T follicular helper cell (primary cell): Measurements from ENCODE around the gene TNFRSF12A.

ENCODE experiments used
- DNase-seq: peaks from one replicate; pipeline ENCODE4 v3.0.0-alpha.2; 2020; ENCODE audit warnings: low read depth

Gene TNFRSF12A

DNA sequence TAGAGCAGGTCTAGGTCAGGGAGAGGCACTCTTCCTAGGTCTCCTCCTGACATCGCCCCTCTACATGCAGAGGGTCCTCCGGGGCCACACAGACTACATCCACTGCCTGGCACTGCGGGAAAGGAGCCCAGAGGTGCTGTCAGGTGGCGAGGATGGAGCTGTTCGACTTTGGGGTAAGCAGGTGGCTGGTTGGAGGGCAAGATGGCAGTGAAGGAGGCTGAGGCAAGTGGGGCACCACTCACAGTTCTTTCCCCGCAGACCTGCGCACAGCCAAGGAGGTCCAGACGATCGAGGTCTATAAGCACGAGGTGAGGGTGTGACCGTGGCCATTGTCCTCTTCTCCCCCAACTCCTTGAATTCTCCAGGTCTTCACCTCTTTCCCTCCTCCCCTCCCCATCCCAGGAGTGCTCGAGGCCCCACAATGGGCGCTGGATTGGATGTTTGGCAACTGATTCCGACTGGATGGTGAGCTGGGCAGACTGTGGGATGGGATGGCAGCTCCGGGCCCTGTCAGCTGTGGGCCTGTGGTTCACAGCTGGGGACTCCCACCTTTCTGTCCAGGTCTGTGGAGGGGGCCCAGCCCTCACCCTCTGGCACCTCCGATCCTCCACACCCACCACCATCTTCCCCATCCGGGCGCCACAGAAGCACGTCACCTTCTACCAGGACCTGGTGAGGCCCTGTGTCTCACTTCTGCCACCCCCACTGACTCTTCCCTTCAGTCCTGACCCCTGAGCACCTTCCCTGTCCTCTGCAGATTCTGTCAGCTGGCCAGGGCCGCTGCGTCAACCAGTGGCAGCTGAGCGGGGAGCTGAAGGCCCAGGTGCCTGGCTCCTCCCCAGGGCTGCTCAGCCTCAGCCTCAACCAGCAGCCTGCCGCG, 6.7 kb downstream of the TNFRSF12A start:
- no peak for DNase-seq

DNA sequence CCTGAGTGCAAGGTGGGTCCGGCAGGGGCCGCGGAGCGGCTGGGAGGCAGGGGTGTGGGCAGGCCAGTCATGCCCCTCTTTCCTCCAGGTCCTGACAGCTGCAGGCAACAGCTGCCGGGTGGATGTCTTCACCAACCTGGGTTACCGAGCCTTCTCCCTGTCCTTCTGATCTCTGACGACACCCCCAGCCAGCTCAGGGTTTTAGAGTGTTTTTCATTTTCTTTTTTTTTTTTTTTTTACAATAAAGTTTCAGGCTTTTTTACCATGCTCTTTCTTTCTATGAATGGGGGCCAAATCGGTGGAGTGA, 7.3 kb downstream of the TNFRSF12A start:
- no peak for DNase-seq

DNA sequence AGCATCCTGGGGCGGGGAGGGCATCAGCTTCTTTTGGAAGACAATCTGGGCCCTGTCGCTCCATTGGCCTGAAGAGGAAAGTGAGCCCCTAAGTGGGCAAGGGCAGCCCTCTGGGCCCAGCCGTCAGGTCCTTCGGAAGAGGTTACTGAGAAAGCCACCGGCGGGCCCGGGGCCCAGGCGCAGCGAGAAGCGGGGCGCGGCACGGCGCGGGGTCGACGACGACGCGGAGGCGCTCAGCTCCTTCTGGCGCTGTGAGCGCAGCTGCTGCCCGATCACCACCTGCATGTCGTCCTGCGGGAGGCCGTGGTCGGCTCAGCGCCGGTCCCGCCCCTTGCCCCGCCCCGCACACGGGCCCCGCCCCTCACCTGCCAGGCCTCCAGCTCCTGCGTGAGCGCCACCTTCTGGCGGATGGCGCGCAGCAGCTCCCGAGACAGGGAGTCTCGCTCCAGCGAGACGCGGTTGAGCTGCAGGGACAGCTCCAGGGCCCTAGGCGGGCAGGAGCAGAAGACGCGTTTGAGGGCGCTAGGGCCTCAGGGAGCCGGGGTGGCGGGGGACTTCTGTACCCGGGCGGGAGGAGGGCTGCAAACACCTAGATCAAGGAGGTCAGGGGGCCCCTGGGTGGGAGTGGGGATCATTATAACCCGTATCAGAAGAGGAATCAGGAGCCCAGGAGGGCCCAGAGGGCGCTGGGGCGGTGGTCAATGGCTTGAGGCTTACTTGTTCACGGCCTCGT, 8.0 kb downstream of the TNFRSF12A start:
- DNase-seq = peak; percentile 82

DNA sequence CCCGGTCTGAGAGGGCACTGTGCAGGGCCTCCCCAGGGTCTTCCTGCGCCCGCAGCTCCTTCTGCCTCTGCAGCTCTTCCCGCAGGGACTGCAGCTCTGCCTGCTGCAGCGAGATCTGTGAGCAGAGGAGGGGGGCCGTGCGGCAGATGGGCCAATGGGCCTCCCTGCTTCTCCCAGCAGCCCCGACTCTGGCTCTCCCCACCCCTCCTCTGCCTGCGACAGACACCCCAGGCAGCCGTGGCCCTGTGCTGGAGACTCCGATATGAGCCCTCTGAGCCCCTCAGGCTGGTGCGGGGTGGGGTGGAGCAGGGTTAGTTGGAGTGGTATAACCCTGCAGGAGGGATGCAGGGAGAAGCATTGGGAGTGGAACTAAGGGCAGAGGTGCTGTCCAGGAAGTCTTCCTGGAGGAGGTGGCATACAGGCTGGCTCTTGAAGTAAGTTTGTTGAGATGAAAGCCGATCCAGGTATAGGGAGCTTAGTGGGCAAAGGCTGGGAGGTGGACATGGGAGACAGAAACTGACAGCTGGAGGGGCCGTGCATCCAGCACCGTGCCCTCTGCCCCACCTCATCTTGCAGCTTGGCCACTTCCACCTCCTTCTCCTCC, 8.7 kb downstream of the TNFRSF12A start:
- DNase-seq = no peak

GRCh38 chr16:3029491-3030221, 9.5 kb downstream of the TNFRSF12A start:
- no peak for DNase-seq

DNA sequence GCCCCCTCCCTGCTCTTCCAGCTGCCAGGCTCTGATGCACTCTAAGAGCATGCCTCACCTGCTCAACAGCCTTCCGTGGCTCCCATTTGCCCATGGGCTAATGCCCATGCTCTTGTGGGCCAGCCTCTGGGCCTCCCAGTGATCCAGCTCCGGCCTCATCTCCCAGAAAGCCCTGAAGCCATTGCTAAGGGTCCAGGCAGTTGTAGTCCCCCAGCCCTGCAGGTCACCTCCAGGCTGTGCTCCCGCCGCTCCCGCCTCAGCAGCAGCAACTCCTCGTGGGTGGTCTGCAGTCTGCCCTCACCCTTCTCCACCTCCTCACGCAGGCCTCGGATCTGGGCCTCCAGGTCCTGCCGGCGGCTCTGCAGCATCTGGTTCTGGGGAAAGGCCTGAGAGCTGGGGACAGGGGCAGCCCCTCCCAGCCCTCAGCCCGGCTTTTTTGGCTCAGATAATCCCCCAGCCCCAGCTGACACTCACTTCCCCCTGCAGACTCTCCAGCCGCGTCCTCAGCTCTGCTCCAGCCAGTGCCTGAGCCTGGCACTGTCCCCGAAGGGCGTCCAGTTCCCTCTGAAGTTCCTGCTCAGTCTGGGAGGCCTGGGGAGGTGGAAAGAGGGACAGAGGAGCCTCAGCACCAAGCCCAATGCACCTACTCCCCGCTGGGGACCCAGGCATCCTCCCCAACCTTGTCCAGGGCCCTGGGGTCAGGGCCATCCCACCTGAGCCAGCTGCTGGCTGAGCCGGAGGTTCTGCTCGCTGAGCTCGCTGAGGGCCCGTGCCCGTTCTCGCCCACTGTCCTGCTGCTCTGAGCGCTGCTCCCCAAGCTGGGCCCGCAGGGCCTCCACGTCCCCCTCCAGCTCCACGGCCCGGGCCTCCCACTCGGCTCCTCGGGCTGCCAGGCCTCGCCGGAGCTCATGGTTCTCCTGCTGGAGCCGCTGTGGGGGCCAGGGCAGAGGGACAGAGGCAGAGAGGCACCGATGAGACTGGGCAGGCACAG, 10.3 kb downstream of the TNFRSF12A start:
- DNase-seq = no peak

DNA sequence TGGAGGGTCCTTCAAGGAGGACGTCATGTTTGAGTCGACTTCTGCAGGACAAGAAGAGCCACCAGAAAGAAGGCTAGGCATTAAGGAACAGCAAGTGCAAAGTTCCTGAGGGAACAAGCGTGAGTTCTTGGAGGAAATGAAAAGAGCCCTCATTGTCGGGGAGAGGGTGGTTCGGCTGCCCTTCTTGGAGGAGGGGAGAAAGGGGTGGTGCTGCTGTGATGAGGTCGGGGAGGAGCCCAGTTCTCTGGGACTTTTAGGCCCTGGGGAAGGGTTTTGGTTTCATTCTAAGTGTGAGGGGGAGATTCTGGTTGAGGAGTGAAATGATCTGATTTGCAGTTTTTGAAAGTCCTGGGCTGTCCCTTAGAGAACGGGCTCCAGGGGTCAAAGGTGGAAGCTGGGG, 12.5 kb downstream of the TNFRSF12A start:
- no peak for DNase-seq

GRCh38 chr16:3035289-3035971, 15.3 kb downstream of the TNFRSF12A start:
- no peak for DNase-seq

- no peak for DNase-seq
Measured at GRCh38 chr16:3035972-3036725, 16.0 kb downstream of the TNFRSF12A start.

DNA sequence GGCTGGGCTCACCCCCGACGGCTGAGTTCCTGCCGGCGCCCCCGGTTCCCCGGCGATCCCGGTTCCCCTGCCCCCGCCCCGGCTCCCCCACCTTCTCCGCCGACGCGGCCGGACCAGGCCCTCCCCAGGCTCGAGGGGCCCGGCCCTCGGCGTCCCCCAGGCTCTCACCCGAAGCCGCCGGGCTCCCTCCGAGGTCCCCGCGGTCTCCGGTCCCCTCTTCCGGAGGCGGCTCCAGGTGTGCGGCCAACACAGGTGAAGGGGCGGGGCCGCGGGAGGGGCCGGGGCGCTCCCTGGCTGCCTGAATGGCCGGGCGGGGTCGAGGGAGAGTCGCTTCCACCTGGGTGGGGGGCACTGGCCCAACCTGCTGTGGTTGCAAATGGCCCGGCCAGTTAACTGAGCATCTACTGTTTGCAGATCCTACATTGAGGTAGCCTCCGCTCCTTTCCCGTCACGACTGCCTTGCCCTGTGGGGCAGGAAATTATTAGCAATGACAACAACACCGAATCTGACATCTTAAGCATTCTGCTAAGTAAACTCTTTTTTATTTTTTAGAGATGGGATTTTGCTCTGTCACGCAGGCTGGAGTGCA, 16.7 kb downstream of the TNFRSF12A start, which contains the start of gene BICDL2:
Gene BICDL2, minus strand, starts transcription at position 219 of the 590 bp plus-strand sequence. CDS start 1,448 bp downstream, outside the sequence.
- DNase-seq = no peak

- DNase-seq = no peak
Measured at GRCh38 chr16:3038256-3038655, 18.1 kb downstream of the TNFRSF12A start.

- no peak for DNase-seq
Measured at GRCh38 chr16:3038896-3039295, 18.7 kb downstream of the TNFRSF12A start.

- DNase-seq = no peak
Measured at GRCh38 chr16:3042376-3042775, 22.2 kb downstream of the TNFRSF12A start.

DNA sequence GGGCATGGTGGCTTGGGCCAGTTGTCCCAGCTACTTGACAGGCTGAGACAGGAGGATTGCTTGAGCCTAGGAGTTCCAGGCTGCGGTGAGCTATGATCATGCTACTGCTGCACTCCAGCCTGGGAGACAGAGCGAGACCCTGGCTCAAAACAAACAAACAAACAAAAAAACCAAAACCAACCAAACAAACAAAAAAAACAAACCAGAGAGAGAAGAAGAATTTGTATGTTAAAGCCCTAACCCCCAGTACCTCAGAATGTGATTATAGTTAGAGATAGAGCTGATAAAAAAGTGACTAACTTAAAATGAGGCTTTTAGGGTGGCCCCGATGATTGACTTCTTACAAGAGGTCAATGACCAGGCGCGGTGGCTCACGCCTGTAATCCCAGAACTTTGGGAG, 24.5 kb downstream of the TNFRSF12A start:
- no peak for DNase-seq

DNA sequence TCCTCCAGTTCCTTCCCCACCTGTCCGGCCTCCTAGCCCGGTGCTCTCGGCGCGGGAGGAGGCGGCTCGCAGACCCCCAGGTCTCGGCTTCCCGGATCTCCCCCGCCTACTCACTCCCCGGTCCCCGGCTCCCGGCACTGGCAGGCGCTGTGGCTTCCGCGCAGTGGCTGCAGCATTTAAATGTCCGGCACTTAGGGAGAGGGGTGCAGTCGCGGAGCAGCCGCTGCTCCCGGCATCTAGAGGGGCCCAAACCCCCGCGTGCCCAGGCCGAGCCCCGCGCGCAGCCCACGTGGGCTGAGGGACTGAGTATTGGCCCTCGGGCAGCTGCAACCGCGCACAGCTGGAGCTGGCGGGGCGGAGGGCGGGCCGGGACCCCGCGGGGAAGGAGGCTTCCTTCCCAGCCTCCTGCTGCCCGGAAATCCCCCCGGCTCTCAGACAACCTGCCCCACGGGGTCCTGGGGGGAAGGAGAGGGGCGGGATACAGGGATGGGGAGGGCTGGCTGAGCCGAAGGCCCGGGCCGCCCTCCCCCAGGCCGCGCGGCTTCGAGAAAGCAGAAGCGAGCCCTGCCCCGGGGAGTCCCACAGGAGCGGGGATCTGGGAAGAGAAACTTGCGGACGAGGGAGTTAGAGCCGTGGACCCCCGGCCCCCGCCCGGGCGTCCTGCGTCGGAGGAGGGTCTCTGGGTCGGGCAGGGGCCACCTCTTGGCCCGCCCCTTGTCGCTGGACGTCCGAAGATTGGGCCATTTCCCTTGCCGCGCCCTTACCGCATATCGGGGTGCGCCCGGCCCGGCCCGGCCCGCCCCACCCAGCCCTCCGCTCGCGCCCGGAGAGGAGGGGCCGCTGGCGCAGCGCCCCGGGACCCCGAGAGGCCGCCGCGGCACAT, 25.8 kb downstream of the TNFRSF12A start, which contains the start of gene MMP25:
Gene MMP25, plus strand, starts transcription at position 804 of the 883 bp plus-strand sequence. CDS start 357 bp downstream, outside the sequence.
- no peak for DNase-seq

GRCh38 chr16:3046641-3047386, 26.6 kb downstream of the TNFRSF12A start:
- no peak for DNase-seq

DNA sequence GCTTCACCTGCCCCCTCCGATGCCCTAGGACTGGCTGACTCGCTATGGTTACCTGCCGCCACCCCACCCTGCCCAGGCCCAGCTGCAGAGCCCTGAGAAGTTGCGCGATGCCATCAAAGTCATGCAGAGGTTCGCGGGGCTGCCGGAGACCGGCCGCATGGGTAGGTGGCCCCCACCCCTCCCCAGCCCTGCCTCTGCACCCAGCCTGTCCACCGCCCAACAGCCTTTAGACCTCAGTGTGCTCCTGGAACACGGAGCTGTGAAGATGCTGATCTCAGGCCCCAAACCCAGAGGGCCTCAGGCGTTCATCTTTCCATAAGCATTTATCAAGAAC, 27.2 kb downstream of the TNFRSF12A start:
- DNase-seq = no peak
